Duodenal mucosa (tissue), 2 donors: ENCODE measurements around the gene FOXS1.

Source experiments
- H3K27ac ChIP-seq: one replicate; pipeline ENCODE4 v1.7.0; 2013; ENCODE audit warnings: low read depth, low read length
- H3K27me3 ChIP-seq, 2 donors: one replicate each; pipeline ENCODE4 v1.7.0; 2013; ENCODE audit warnings: low read length in 2 of 2, control low read depth in 1 of 2; ENCODE audit not compliant: insufficient read depth in 2 of 2, control insufficient read depth in 1 of 2
- H3K36me3 ChIP-seq, 2 donors: one replicate each; pipeline ENCODE4 v1.7.0; 2013; ENCODE audit warnings: low read length in 2 of 2, control low read depth in 1 of 2; ENCODE audit not compliant: insufficient read depth in 2 of 2, control insufficient read depth in 1 of 2
- H3K4me1 ChIP-seq, 2 donors: one replicate each; pipeline ENCODE4 v1.7.0; 2013; ENCODE audit warnings: low read length in 2 of 2, control low read depth in 1 of 2; ENCODE audit not compliant: insufficient read depth in 2 of 2, control insufficient read depth in 1 of 2
- H3K4me3 ChIP-seq, 2 donors: one replicate each; pipeline ENCODE4 v1.7.0; 2013; ENCODE audit warnings: low read length in 2 of 2, low read depth in 1 of 2
- H3K9ac ChIP-seq, 2 donors: one replicate each; pipeline ENCODE4 v1.7.0; 2013; ENCODE audit warnings: low read length in 2 of 2, low read depth in 1 of 2
- H3K9me3 ChIP-seq, 2 donors: one replicate each; pipeline ENCODE4 v1.7.0; 2013; ENCODE audit warnings: low read length in 2 of 2, control low read depth in 1 of 2; ENCODE audit not compliant: control insufficient read depth in 1 of 2

The FOXS1 gene

GRCh38 chr20:31869942-31870725 lies 24.7 kb upstream of the FOXS1 start, which contains the start of the genes DUSP15 and TTLL9:
Gene DUSP15 (minus strand): TSS chr20:31870527. CDS start chr20:31870337, 190 bp downstream.
Gene TTLL9 (plus strand): TSS chr20:31870634. CDS start chr20:31871127, 493 bp downstream.
- Histone ChIP-seq H3K36me3 (no peaks in the 10 kb centered on the region), H3K27ac (no peak within 1 kb of the TSS), H3K4me3 (peak within 1 kb of the TSS; percentile 53 to 84), H3K9me3 (no peaks in the 10 kb centered on the region), H3K9ac (peak within 1 kb of the TSS; percentile 29 to 49), H3K4me1 (peaks cover 6 to 10% of the 10 kb centered on the region in 2 donors), H3K27me3 (peaks cover 9% of the 10 kb centered on the region in 2 donors)

- no peaks in the 10 kb centered on the region for H3K36me3 ChIP-seq
- no peak overlapping the region for H3K27ac ChIP-seq
- peak overlapping the region in 1 of 2 donors; percentile 49 for H3K9ac ChIP-seq
Measured at GRCh38 chr20:31869673-31869941, 24.2 kb upstream of the FOXS1 start.

GRCh38 chr20:31868853-31869672 lies 23.7 kb upstream of the FOXS1 start:
- Histone ChIP-seq H3K9ac (no peak overlapping the region), H3K27ac (no peak overlapping the region), H3K4me3 (peak overlapping the region in 1 of 2 donors; percentile 53)

More at GRCh38 chr20:31869673-31869941, 24.2 kb upstream of the FOXS1 start:
- H3K4me3 ChIP-seq: peak overlapping the region; percentile 53 to 84
- H3K4me1 ChIP-seq: peaks cover 6 to 10% of the 10 kb centered on the region in 2 donors
- peaks cover 9% of the 10 kb centered on the region in 2 donors for H3K27me3 ChIP-seq
- no peaks in the 10 kb centered on the region for H3K9me3 ChIP-seq

GRCh38 chr20:31866221-31866620 lies 20.8 kb upstream of the FOXS1 start:
- Histone ChIP-seq H3K27me3 (peaks cover 9% of the 10 kb centered on the region in 2 donors), H3K4me1 (peaks cover 9 to 10% of the 10 kb centered on the region in 2 donors), H3K9ac (no peak overlapping the region), H3K9me3 (no peaks in the 10 kb centered on the region), H3K27ac (no peak overlapping the region), H3K4me3 (no peak overlapping the region), H3K36me3 (no peaks in the 10 kb centered on the region)

More at GRCh38 chr20:31868853-31869672, 23.7 kb upstream of the FOXS1 start:
- Histone ChIP-seq H3K9me3 (no peaks in the 10 kb centered on the region), H3K27me3 (peaks cover 9% of the 10 kb centered on the region in 2 donors), H3K36me3 (no peaks in the 10 kb centered on the region), H3K4me1 (peaks cover 6 to 10% of the 10 kb centered on the region in 2 donors)

GRCh38 chr20:31864521-31865400 lies 19.4 kb upstream of the FOXS1 start:
- Histone ChIP-seq H3K9me3 (no peaks in the 10 kb centered on the region), H3K27ac (no peak overlapping the region), H3K4me3 (no peak overlapping the region), H3K9ac (no peak overlapping the region), H3K4me1 (peaks cover 13% of the 10 kb centered on the region in 2 donors), H3K36me3 (no peaks in the 10 kb centered on the region), H3K27me3 (peaks cover 10 to 17% of the 10 kb centered on the region in 2 donors)

GRCh38 chr20:31863296-31864085 lies 18.1 kb upstream of the FOXS1 start:
- Histone ChIP-seq H3K4me3 (no peak overlapping the region), H3K27me3 (peaks cover 5 to 12% of the 10 kb centered on the region in 2 donors), H3K4me1 (peaks cover 9 to 17% of the 10 kb centered on the region in 2 donors)

GRCh38 chr20:31862506-31862905 lies 17.1 kb upstream of the FOXS1 start:
- peaks cover 9 to 19% of the 10 kb centered on the region in 2 donors for H3K4me1 ChIP-seq
- no peaks in the 10 kb centered on the region for H3K9me3 ChIP-seq
- H3K9ac ChIP-seq: no peak overlapping the region
- peaks cover 5 to 12% of the 10 kb centered on the region in 2 donors for H3K27me3 ChIP-seq
- H3K36me3 ChIP-seq: no peaks in the 10 kb centered on the region
- H3K4me3 ChIP-seq: no peak overlapping the region
- H3K27ac ChIP-seq: no peak overlapping the region

More at GRCh38 chr20:31863296-31864085, 18.1 kb upstream of the FOXS1 start:
- H3K36me3 ChIP-seq: no peaks in the 10 kb centered on the region
- H3K9ac ChIP-seq: no peak overlapping the region
- H3K27ac ChIP-seq: no peak overlapping the region
- no peaks in the 10 kb centered on the region for H3K9me3 ChIP-seq

- no peak overlapping the region for H3K27ac ChIP-seq
- H3K9me3 ChIP-seq: no peaks in the 10 kb centered on the region
- H3K9ac ChIP-seq: peak overlapping the region in 1 of 2 donors; percentile 25
- H3K27me3 ChIP-seq: peaks cover 5 to 12% of the 10 kb centered on the region in 2 donors
- H3K36me3 ChIP-seq: no peaks in the 10 kb centered on the region
- H3K4me1 ChIP-seq: peaks cover 9 to 19% of the 10 kb centered on the region in 2 donors
- H3K4me3 ChIP-seq: peak overlapping the region in 1 of 2 donors; percentile 75
Measured at GRCh38 chr20:31862157-31862470, 16.7 kb upstream of the FOXS1 start.
